SK-N-MC (cell line): ENCODE data around the gene KNOP1.

Source experiments
- FOXP2 ChIP-seq: optimal IDR thresholded peaks from 2 replicates; pipeline ENCODE3; 2011; ENCODE audit warnings: mild to moderate bottlenecking, moderate library complexity; ENCODE audit not compliant: insufficient read depth; ENCODE audit errors: extremely low read length, control extremely low read depth
- POLR2AphosphoS5 ChIP-seq: IDR thresholded peaks from 2 replicates; pipeline ENCODE4 v1.6.1; 2012; ENCODE audit warnings: mild to moderate bottlenecking, low read depth, low read length, borderline replicate concordance

DNA sequence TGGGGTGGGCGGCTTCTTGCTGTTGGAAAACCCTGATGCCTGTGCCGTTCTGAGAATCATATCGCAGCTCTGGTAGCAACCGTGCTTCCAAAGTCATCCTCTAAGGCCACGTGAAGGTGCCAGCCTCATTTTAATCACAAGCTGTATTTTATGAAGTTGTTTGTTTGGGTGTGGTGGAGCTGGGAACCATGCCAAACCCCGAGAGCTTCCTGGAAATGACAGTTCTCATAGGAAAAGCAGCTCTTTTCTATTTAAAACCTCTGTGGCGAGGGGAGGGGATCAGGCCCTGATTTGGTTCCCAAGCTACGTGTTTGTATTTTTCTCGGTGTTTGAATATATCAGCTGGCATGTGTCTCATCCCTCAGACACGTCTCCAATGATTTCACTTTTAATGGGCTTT, 21.7 kb downstream of the KNOP1 start:
- no peak for TF ChIP-seq POLR2AphosphoS5
- peak; percentile 65 for TF ChIP-seq FOXP2
